ENCODE results near the gene VWA1. TPM values are rescaled to one million over a fixed set of nuclear protein-coding genes. Genes with fewer than 3 reads are reported as not detected.
"Not testable (repeated sequence)": the region's sequence is repeated elsewhere in the genome, so short reads cannot be mapped to it uniquely, and the experiment has no call there.

The VWA1 gene
- total and polyA plus RNA-seq, 12 donors = 10.8 to 52.8 (median 14.2) TPM

GRCh38 chr1:1460540-1461130 lies 25.1 kb downstream of the VWA1 start:
- no peaks in the 10 kb centered on the region for H3K9me3 ChIP-seq
- H3K4me1 ChIP-seq = peaks cover 0 to 21% (median 2%) of the 10 kb centered on the region in 9 donors
- no peaks in the 10 kb centered on the region for H3K36me3 ChIP-seq
- H3K4me3 ChIP-seq = no peak overlapping the region
- intact Hi-C loops (cut with DNase I) = no loop called here
- ATAC-seq (peak in 1 of 8 donors; percentile 13), DNase-seq (no peak)
- peaks cover 0 to 8% (median 0%) of the 10 kb centered on the region in 7 donors for H3K27me3 ChIP-seq
- TF ChIP-seq, protein P1, sequence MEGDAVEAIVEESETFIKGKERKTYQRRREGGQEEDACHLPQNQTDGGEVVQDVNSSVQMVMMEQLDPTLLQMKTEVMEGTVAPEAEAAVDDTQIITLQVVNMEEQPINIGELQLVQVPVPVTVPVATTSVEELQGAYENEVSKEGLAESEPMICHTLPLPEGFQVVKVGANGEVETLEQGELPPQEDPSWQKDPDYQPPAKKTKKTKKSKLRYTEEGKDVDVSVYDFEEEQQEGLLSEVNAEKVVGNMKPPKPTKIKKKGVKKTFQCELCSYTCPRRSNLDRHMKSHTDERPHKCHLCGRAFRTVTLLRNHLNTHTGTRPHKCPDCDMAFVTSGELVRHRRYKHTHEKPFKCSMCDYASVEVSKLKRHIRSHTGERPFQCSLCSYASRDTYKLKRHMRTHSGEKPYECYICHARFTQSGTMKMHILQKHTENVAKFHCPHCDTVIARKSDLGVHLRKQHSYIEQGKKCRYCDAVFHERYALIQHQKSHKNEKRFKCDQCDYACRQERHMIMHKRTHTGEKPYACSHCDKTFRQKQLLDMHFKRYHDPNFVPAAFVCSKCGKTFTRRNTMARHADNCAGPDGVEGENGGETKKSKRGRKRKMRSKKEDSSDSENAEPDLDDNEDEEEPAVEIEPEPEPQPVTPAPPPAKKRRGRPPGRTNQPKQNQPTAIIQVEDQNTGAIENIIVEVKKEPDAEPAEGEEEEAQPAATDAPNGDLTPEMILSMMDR (IDR thresholded peaks at IDR 0.05) = no peak
- 60 to 65% methylated on average over 27 of the region's 27 CpGs for WGBS, 2 donors
- no peak overlapping the region for H3K27ac ChIP-seq

DNA sequence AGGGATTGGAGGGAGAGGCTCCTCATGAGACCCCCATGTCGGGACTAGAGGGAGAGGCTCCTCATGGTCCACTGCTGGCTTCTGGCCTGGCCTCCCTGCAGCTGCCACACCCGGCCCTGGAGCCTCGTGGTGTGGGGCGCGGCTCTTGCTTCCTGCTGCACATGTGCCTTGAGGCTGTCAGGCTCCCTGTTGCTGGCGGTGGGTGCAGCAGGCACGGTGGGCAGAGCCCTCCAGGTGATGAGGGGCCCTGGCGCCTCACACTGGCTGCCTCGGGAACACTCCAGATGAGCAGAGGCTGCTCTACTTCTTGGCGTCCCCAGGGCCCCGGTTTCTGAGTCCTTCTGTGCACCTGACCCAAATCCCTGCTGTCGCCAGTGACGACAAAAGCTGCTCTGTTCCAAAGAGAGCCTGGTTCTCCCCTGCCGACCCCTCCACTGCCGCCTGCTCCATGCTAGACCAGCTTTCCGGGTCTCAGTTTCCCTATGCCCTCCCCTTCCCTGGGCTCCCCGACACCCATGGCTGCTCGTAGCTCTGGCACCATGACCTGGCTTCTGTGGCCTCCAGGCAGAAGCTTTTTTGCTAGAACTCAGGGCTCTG lies 26.3 kb downstream of the VWA1 start:
- ATAC-seq = peak in 2 of 8 donors; percentile 14 to 38
- Histone ChIP-seq H3K4me1 (peaks cover 0 to 21% (median 2%) of the 10 kb centered on the region in 9 donors), H3K27ac (peak overlapping the region in 8 of 10 donors; percentile 12 to 62 (median 40)), H3K27me3 (peaks cover 0 to 8% (median 0%) of the 10 kb centered on the region in 7 donors), H3K4me3 (peak overlapping the region in 1 of 10 donors; percentile 1), H3K36me3 (no peaks in the 10 kb centered on the region), H3K9me3 (no peaks in the 10 kb centered on the region)
- intact Hi-C loops (cut with DNase I) = no loop called here
- DNase-seq = no peak
- TF ChIP-seq, protein P1 (IDR thresholded peaks at IDR 0.05) = no peak
- 53 to 68% methylated on average over 18 of the region's 18 CpGs for WGBS, 2 donors

DNA sequence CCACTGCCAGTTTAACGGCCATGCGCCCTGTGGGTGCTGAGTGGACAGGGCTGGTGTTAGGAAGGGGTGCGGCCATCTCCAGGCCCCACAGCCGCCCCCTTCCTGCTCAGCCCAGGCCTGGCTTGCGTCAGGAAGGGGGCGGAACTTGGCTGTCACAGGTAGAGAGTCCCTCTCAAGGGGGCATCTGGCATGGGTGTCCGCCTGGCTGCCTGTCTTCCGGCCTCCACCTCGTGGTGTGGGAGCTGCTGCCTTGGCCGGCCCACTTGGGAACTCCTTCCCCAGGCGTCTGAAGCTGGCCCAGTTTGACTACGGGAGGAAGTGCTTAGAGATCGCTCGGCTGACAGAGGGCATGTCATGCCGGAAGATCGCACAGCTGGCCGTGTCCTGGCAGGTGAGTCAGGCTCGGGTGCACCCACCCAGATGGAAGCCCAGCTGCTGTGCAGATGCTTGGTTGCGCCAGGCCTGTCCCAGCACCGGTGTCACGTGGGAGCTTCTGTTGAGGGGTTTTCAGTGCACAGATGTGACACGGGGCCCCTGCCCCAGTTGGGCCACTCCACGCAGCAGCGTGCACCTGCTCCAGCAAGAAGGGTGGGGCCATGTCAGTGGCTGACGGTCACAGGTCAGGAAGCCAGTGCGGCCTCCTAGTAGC lies 27.0 kb downstream of the VWA1 start:
- TF ChIP-seq, protein P1 (IDR thresholded peaks at IDR 0.05) = no peak
- H3K36me3 ChIP-seq = no peaks in the 10 kb centered on the region
- H3K9me3 ChIP-seq = no peaks in the 10 kb centered on the region
- H3K27ac ChIP-seq = peak overlapping the region in 8 of 10 donors; percentile 12 to 62 (median 40)
- ATAC-seq (peak; percentile 62 to 92 (median 86)), DNase-seq (peak; percentile 43 to 51)
- intact Hi-C loops (cut with DNase I) = no loop called here
- peaks cover 0 to 8% (median 0%) of the 10 kb centered on the region in 7 donors for H3K27me3 ChIP-seq
- WGBS, 2 donors = 46 to 48% methylated on average over 26 of the region's 26 CpGs
- H3K4me3 ChIP-seq = peak overlapping the region in 2 of 10 donors; percentile 1 to 32
- H3K4me1 ChIP-seq = peaks cover 0 to 21% (median 2%) of the 10 kb centered on the region in 9 donors

DNA sequence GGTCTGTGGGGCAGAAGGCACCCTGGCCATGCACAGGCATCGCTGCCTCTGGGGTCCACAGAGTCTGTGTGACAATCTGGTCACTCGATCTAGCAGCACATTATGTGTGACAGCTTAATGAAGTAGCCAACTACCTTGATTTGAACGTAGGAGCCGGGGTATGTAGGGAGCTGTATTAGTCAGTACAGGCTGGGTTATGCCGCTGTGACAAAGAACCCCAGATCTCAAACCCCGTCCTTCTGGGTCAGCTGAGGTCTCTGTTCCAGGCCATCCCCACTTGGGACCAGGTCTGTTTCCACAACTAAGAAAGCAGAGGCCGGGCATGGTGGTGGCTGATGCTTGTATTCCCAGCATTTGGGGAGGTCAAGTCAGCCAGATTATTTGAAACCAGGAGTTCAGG lies 27.8 kb downstream of the VWA1 start:
- no peak overlapping the region for H3K4me3 ChIP-seq
- ATAC-seq = no peak
- TF ChIP-seq, protein P1 (IDR thresholded peaks at IDR 0.05) = no peak
- no peak for DNase-seq
- H3K4me1 ChIP-seq = peaks cover 0 to 21% (median 2%) of the 10 kb centered on the region in 9 donors
- H3K27me3 ChIP-seq = peaks cover 0 to 8% (median 0%) of the 10 kb centered on the region in 7 donors
- no peaks in the 10 kb centered on the region for H3K9me3 ChIP-seq
- intact Hi-C loops (cut with DNase I) = no loop called here
- 80 to 91% methylated on average over 7 of the region's 7 CpGs for WGBS, 2 donors
- no peak overlapping the region for H3K27ac ChIP-seq
- H3K36me3 ChIP-seq = no peaks in the 10 kb centered on the region

GRCh38 chr1:1468196-1468985 lies 32.9 kb downstream of the VWA1 start:
- H3K36me3 ChIP-seq; H3K27ac ChIP-seq; H3K9me3 ChIP-seq; H3K4me3 ChIP-seq; H3K27me3 ChIP-seq; DNase-seq; intact Hi-C loops (cut with DNase I): not testable (repeated sequence)
- peak in 1 of 8 donors; percentile 13 for ATAC-seq
- WGBS, 2 donors = 85 to 87% methylated on average over 29 to 35 of the region's 44 CpGs
- peaks cover 0 to 21% (median 16%) of the 10 kb centered on the region in 9 donors for H3K4me1 ChIP-seq

All from heart right ventricle (tissue), 16 donors.